Measurements from ENCODE around the gene RANBP1.

DNA sequence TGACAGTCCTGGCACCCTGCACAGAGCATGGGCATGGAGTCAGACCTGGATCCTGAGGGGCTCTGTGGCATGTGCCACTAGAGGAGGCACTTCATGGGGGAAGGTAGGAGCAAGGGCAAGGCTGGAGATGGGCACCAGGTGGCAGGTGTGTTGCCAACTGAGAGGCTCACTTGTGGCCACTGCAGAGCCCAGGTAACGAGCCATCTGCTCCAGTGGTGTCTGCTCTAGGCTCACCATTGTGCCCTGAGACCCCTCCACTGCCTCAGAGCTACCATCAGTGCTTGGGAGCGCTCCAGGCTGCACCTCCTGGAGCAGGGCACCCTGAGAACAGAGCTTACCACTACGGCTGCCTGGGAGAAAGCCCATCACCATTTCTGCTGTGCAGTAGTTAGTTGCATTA, 14.4 kb downstream of the RANBP1 start:
- no peak for TF ChIP-seq GATA3 (IDR thresholded peaks at IDR 0.05; ENCODE audit: low read depth, low read length)
- no peak for TF ChIP-seq GATA2 (IDR thresholded peaks at IDR 0.05; ENCODE audit: low read depth, low read length)

All from SH-SY5Y (cell line).